Glutamatergic neuron (in vitro differentiated cells): ENCODE data around the gene RNASEH1. TPM values are rescaled to one million over a fixed set of nuclear protein-coding genes. Genes with fewer than 3 reads are reported as not detected.

Experiments used
- DNase-seq: peaks from one replicate; pipeline ENCODE4 v3.0.0; 2022
- H3K27ac Mint-ChIP-seq: one replicate; pipeline ENCODE4 v1.8.0; 2020; ENCODE audit warnings: mild to moderate bottlenecking, mixed read lengths, inconsistent platforms; ENCODE audit not compliant: unreplicated experiment
- H3K27me3 Mint-ChIP-seq: one replicate; pipeline ENCODE4 v1.8.0; 2020; ENCODE audit warnings: mild to moderate bottlenecking, moderate library complexity, mixed read lengths, inconsistent platforms; ENCODE audit not compliant: unreplicated experiment
- H3K36me3 Mint-ChIP-seq: one replicate; pipeline ENCODE4 v1.8.0; 2020; ENCODE audit warnings: mild to moderate bottlenecking, mixed read lengths, inconsistent platforms; ENCODE audit not compliant: unreplicated experiment
- H3K4me1 Mint-ChIP-seq: one replicate; pipeline ENCODE4 v1.8.0; 2020; ENCODE audit warnings: mild to moderate bottlenecking, low read depth, mixed read lengths, inconsistent platforms; ENCODE audit not compliant: unreplicated experiment
- H3K4me3 Mint-ChIP-seq: one replicate; pipeline ENCODE4 v1.8.0; 2020; ENCODE audit warnings: mild to moderate bottlenecking, mixed read lengths, inconsistent platforms; ENCODE audit not compliant: unreplicated experiment
- H3K9me3 Mint-ChIP-seq: one replicate; pipeline ENCODE4 v1.8.0; 2020; ENCODE audit warnings: mild to moderate bottlenecking, moderate library complexity, mixed read lengths, inconsistent platforms; ENCODE audit not compliant: unreplicated experiment
- total RNA-seq: library from RNA; stranded (reverse); fragmentation: NEBNext Ultra II Directional; extraction: Animal tissue kit (Norgen Biotek cat#: 25700); gene quantifications from one replicate; pipeline ENCODE4 v1.2.1, GENCODE V29; 2021; ENCODE audit not compliant: unreplicated experiment
- TF ChIP-seq, protein P1 (sequence below): fragments of 200-600 bp; sonication (generic); IDR thresholded peaks from one replicate; pipeline ENCODE4 v1.5.0; 2021; ENCODE audit not compliant: partially characterized antibody, unreplicated experiment

The RNASEH1 gene
- total RNA-seq, 1 donor from 2014 or later: 34.6 TPM

- TF ChIP-seq, protein P1, sequence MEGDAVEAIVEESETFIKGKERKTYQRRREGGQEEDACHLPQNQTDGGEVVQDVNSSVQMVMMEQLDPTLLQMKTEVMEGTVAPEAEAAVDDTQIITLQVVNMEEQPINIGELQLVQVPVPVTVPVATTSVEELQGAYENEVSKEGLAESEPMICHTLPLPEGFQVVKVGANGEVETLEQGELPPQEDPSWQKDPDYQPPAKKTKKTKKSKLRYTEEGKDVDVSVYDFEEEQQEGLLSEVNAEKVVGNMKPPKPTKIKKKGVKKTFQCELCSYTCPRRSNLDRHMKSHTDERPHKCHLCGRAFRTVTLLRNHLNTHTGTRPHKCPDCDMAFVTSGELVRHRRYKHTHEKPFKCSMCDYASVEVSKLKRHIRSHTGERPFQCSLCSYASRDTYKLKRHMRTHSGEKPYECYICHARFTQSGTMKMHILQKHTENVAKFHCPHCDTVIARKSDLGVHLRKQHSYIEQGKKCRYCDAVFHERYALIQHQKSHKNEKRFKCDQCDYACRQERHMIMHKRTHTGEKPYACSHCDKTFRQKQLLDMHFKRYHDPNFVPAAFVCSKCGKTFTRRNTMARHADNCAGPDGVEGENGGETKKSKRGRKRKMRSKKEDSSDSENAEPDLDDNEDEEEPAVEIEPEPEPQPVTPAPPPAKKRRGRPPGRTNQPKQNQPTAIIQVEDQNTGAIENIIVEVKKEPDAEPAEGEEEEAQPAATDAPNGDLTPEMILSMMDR: no peak
- H3K9me3 Mint-ChIP-seq: no peaks in the 10 kb centered on the region
- H3K4me1 Mint-ChIP-seq: peaks cover 10% of the 10 kb centered on the region
- H3K36me3 Mint-ChIP-seq: no peaks in the 10 kb centered on the region
- H3K27ac Mint-ChIP-seq: no peak overlapping the region
- peaks cover 3% of the 10 kb centered on the region for H3K27me3 Mint-ChIP-seq
- DNase-seq: no peak
- H3K4me3 Mint-ChIP-seq: no peak overlapping the region
Measured at GRCh38 chr2:3533836-3534235, 24.3 kb downstream of the RNASEH1 start.

DNA sequence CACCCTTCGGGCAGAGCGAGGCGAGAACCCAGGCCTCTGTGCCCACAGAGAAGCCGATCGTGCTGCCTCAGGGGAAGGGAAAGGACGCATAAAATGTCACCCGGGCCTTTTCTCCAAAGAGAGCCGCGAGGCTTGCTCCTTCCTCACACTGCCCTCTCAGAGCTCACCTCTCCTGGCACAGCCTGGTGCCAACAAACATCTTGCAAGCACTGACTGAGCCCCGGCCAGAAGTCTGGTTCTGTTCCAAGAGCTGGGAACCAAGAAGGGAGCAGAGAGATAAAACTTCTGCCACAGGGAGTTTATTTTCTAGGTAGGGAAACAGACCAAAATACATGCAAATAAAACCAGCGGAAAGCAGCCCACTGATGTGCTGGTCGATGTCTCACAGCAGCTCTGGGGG lies 25.2 kb downstream of the RNASEH1 start:
- Mint-ChIP-seq H3K36me3 (no peaks in the 10 kb centered on the region), H3K27ac (no peak overlapping the region), H3K4me1 (peaks cover 11% of the 10 kb centered on the region), H3K9me3 (no peaks in the 10 kb centered on the region), H3K27me3 (peaks cover 5% of the 10 kb centered on the region), H3K4me3 (no peak overlapping the region)
- no peak for DNase-seq
- TF ChIP-seq, protein P1: no peak

DNA sequence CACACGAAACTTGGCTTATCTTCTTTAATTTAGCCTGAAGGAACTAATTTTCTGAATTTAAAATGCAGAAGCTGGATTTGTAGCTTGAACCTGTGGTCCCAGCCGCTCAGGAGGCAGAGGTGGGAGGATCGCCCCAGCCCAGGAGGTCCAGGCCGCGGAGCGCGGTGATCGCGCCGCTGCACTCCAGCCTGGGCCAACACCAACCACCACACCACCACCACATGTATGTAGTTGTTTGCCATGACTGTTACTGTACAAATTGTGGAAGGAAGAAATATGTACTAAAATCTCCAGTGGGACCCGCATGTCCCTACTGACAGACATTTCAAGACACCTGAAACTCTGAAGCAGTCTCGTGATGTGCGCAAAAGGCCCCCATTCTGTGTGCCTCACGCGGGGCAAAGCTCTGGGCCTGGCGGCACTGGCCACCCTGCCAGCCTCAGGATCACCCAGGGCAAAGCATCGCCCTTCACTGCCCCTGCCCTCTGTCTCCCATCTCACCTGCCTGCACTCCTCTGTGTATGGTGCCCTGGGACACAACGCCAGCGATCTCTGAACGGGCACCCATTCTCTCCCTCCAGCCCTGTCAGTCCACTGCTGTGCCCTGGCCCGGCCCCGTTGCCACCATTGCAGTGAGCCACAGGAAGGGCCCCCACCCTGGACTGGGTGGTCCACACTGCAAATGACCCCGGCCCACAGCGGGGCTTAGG lies 28.7 kb downstream of the RNASEH1 start:
- H3K4me1 Mint-ChIP-seq: peaks cover 2% of the 10 kb centered on the region
- no peak for DNase-seq
- no peak overlapping the region for H3K4me3 Mint-ChIP-seq
- H3K27me3 Mint-ChIP-seq: peaks cover 2% of the 10 kb centered on the region
- TF ChIP-seq, protein P1: no peak
- no peaks in the 10 kb centered on the region for H3K9me3 Mint-ChIP-seq
- H3K27ac Mint-ChIP-seq: no peak overlapping the region
- no peaks in the 10 kb centered on the region for H3K36me3 Mint-ChIP-seq

GRCh38 chr2:3527886-3528785 lies 30.0 kb downstream of the RNASEH1 start:
- H3K27ac Mint-ChIP-seq: no peak overlapping the region
- peaks cover 2% of the 10 kb centered on the region for H3K27me3 Mint-ChIP-seq
- no peak overlapping the region for H3K4me3 Mint-ChIP-seq
- DNase-seq: peak; percentile 32
- TF ChIP-seq, protein P1: no peak
- H3K36me3 Mint-ChIP-seq: no peaks in the 10 kb centered on the region
- peaks cover under 1% of the 10 kb centered on the region for H3K9me3 Mint-ChIP-seq
- H3K4me1 Mint-ChIP-seq: peaks cover 2% of the 10 kb centered on the region

- Mint-ChIP-seq H3K4me1 (peaks cover 5% of the 10 kb centered on the region), H3K9me3 (peaks cover 1% of the 10 kb centered on the region), H3K36me3 (no peaks in the 10 kb centered on the region), H3K27ac (no peak overlapping the region), H3K27me3 (peaks cover 2% of the 10 kb centered on the region), H3K4me3 (no peak overlapping the region)
- TF ChIP-seq, protein P1: no peak
- DNase-seq: no peak
Measured at GRCh38 chr2:3526871-3527270, 31.3 kb downstream of the RNASEH1 start.
